HEK293 (cell line): ENCODE measurements around the gene ADAMTSL4.

Experiments
- EGR2 ChIP-seq: fragments of 450-650 bp; formaldehyde crosslinking; IDR thresholded peaks from 2 replicates; pipeline ENCODE4 v1.5.1; 2016; ENCODE audit warnings: low read depth, missing biosample characterization, missing genetic modification characterization
- HOXD13 ChIP-seq: sonication (generic); formaldehyde crosslinking; IDR thresholded peaks from 2 replicates; pipeline ENCODE4 v1.8.0; 2022; ENCODE audit warnings: missing genetic modification reagents, borderline replicate concordance
- KLF7 ChIP-seq: fragments of 450-650 bp; formaldehyde crosslinking; IDR thresholded peaks from 2 replicates; pipeline ENCODE4 v1.5.1; 2016; ENCODE audit warnings: missing biosample characterization, missing genetic modification characterization, borderline replicate concordance
- KLF8 ChIP-seq: fragments of 450-650 bp; formaldehyde crosslinking; IDR thresholded peaks from 2 replicates; pipeline ENCODE4 v1.5.1; 2016; ENCODE audit warnings: missing biosample characterization, missing genetic modification characterization
- SETDB1 ChIP-seq: IDR thresholded peaks from one replicate; pipeline ENCODE4 v1.6.1; 2017; ENCODE audit warnings: mild to moderate bottlenecking, low read length, moderate library complexity, mixed read lengths; ENCODE audit not compliant: insufficient read length
- ZFHX2 ChIP-seq: fragments of 450-650 bp; formaldehyde crosslinking; conservative IDR thresholded peaks from 2 replicates; pipeline ENCODE4 v1.5.1; 2016; ENCODE audit warnings: missing biosample characterization, missing genetic modification characterization
- ZNF202 ChIP-seq: fragments of 450-650 bp; formaldehyde crosslinking; IDR thresholded peaks from 2 replicates; pipeline ENCODE4 v1.5.1; 2016; ENCODE audit warnings: missing biosample characterization, missing genetic modification characterization, borderline replicate concordance
- ZNF211 ChIP-seq: fragments of 450-650 bp; formaldehyde crosslinking; IDR thresholded peaks from 2 replicates; pipeline ENCODE4 v1.5.1; 2016; ENCODE audit warnings: low read depth, missing biosample characterization, missing genetic modification characterization
- ZNF510 ChIP-seq: fragments of 450-650 bp; formaldehyde crosslinking; IDR thresholded peaks from 2 replicates; pipeline ENCODE4 v1.5.1; 2018; ENCODE audit warnings: mild to moderate bottlenecking, missing genetic modification characterization, missing biosample characterization; ENCODE audit not compliant: insufficient replicate concordance
- ZNF561 ChIP-seq: fragments of 450-650 bp; IDR thresholded peaks from 2 replicates; pipeline ENCODE4 v1.5.1; 2018; ENCODE audit warnings: missing biosample characterization, missing genetic modification characterization, borderline replicate concordance
- ZNF610 ChIP-seq: fragments of 450-650 bp; formaldehyde crosslinking; IDR thresholded peaks from 2 replicates; pipeline ENCODE4 v1.5.1; 2016; ENCODE audit warnings: missing biosample characterization, missing genetic modification characterization, borderline replicate concordance
- ZNF629 ChIP-seq: fragments of 450-650 bp; formaldehyde crosslinking; IDR thresholded peaks from 2 replicates; pipeline ENCODE4 v1.5.1; 2017; ENCODE audit warnings: missing biosample characterization, missing genetic modification characterization
- ZNF777 ChIP-seq: fragments of 450-650 bp; formaldehyde crosslinking; IDR thresholded peaks from 2 replicates; pipeline ENCODE4 v1.5.1; 2017; ENCODE audit warnings: missing biosample characterization, missing genetic modification characterization, borderline replicate concordance
- TF ChIP-seq, protein P1 (sequence below): fragments of 450-650 bp; formaldehyde crosslinking; IDR thresholded peaks from 2 replicates; pipeline ENCODE4 v1.5.1; 2016; ENCODE audit warnings: missing biosample characterization, missing genetic modification characterization
- TF ChIP-seq, protein P2 (sequence below): fragments of 450-650 bp; formaldehyde crosslinking; IDR thresholded peaks from 2 replicates; pipeline ENCODE4 v1.5.1; 2017; ENCODE audit warnings: missing biosample characterization, missing genetic modification characterization
- TF ChIP-seq, protein P3 (sequence below): fragments of 450-650 bp; formaldehyde crosslinking; IDR thresholded peaks from 2 replicates; pipeline ENCODE4 v1.5.1; 2016; ENCODE audit warnings: missing biosample characterization, missing genetic modification characterization
- TF ChIP-seq, protein P4 (sequence below): fragments of 450-650 bp; formaldehyde crosslinking; IDR thresholded peaks from 2 replicates; pipeline ENCODE4 v1.5.1; 2016; ENCODE audit warnings: missing biosample characterization, missing genetic modification characterization
- TF ChIP-seq, protein P5 (sequence below): fragments of 450-650 bp; formaldehyde crosslinking; IDR thresholded peaks from 2 replicates; pipeline ENCODE4 v1.5.1; 2016; ENCODE audit warnings: missing biosample characterization, missing genetic modification characterization
- TF ChIP-seq, protein P6 (sequence below): fragments of 450-650 bp; formaldehyde crosslinking; IDR thresholded peaks from 2 replicates; pipeline ENCODE4 v1.5.1; 2016; ENCODE audit warnings: missing biosample characterization, missing genetic modification characterization
- TF ChIP-seq, protein P7 (sequence below): fragments of 450-650 bp; formaldehyde crosslinking; IDR thresholded peaks from 2 replicates; pipeline ENCODE4 v1.5.1; 2016; ENCODE audit warnings: missing biosample characterization, missing genetic modification characterization
- TF ChIP-seq, protein P8 (sequence below): fragments of 450-650 bp; formaldehyde crosslinking; IDR thresholded peaks from 2 replicates; pipeline ENCODE4 v1.5.1; 2016; ENCODE audit warnings: missing biosample characterization, missing genetic modification characterization

Gene ADAMTSL4

DNA sequence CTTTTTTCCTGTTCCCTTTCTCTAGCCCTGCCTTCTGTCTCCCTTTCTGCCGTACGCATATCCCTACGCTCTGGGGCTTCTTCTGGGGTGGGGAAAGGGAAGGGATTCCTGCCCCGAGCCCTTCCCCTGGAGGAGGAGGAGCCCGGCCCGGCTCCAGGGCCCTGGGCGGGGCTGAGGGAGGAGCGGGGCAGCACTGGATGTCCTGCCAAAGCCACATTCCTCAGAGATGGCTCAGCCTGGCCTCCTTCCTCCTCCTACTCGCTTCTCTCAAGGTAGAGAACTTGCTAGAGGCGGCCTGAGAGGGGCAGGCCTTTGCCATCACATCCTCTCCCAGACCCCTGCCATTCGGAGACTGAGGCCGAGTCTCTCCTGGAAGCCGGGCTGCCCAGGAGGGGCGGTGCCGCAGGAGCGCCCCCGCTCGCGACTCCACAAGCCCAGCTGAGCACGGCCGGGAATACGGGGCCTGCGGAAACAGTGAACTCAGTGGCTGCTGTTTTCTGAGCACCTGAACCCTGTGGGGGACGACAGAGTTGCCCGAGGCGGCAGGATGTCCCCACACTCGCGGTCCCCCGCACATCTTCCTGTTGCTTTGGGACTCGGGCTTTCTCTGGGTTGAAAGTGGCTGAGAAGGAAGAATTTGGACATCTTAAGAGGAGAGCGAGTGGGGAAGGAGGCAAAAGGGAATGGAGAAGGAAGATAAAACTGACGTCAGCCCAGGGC, 12.2 kb downstream of the ADAMTSL4 start (continued):
- TF ChIP-seq, protein P1, sequence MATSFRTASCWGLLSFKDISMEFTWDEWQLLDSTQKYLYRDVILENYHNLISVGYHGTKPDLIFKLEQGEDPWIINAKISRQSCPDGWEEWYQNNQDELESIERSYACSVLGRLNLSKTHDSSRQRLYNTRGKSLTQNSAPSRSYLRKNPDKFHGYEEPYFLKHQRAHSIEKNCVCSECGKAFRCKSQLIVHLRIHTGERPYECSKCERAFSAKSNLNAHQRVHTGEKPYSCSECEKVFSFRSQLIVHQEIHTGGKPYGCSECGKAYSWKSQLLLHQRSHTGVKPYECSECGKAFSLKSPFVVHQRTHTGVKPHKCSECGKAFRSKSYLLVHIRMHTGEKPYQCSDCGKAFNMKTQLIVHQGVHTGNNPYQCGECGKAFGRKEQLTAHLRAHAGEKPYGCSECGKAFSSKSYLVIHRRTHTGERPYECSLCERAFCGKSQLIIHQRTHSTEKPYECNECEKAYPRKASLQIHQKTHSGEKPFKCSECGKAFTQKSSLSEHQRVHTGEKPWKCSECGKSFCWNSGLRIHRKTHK: no peak
- TF ChIP-seq ZNF510: no peak
- TF ChIP-seq, protein P2, sequence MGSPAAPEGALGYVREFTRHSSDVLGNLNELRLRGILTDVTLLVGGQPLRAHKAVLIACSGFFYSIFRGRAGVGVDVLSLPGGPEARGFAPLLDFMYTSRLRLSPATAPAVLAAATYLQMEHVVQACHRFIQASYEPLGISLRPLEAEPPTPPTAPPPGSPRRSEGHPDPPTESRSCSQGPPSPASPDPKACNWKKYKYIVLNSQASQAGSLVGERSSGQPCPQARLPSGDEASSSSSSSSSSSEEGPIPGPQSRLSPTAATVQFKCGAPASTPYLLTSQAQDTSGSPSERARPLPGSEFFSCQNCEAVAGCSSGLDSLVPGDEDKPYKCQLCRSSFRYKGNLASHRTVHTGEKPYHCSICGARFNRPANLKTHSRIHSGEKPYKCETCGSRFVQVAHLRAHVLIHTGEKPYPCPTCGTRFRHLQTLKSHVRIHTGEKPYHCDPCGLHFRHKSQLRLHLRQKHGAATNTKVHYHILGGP (tag by site-specific recombination): no peak
- no peak for TF ChIP-seq ZNF777 (tag by site-specific recombination)
- peak; percentile 40 for TF ChIP-seq EGR2 (tag by site-specific recombination)
- peak; percentile 45; the same call in 1 of the 2 replicates for TF ChIP-seq ZFHX2 (tag by site-specific recombination)
- TF ChIP-seq ZNF202 (tag by site-specific recombination): no peak
- TF ChIP-seq, protein P3, sequence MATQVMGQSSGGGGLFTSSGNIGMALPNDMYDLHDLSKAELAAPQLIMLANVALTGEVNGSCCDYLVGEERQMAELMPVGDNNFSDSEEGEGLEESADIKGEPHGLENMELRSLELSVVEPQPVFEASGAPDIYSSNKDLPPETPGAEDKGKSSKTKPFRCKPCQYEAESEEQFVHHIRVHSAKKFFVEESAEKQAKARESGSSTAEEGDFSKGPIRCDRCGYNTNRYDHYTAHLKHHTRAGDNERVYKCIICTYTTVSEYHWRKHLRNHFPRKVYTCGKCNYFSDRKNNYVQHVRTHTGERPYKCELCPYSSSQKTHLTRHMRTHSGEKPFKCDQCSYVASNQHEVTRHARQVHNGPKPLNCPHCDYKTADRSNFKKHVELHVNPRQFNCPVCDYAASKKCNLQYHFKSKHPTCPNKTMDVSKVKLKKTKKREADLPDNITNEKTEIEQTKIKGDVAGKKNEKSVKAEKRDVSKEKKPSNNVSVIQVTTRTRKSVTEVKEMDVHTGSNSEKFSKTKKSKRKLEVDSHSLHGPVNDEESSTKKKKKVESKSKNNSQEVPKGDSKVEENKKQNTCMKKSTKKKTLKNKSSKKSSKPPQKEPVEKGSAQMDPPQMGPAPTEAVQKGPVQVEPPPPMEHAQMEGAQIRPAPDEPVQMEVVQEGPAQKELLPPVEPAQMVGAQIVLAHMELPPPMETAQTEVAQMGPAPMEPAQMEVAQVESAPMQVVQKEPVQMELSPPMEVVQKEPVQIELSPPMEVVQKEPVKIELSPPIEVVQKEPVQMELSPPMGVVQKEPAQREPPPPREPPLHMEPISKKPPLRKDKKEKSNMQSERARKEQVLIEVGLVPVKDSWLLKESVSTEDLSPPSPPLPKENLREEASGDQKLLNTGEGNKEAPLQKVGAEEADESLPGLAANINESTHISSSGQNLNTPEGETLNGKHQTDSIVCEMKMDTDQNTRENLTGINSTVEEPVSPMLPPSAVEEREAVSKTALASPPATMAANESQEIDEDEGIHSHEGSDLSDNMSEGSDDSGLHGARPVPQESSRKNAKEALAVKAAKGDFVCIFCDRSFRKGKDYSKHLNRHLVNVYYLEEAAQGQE: 0 out of 2 replicates have a peak, but pooled peaks have one; percentile 14
- TF ChIP-seq, protein P4, sequence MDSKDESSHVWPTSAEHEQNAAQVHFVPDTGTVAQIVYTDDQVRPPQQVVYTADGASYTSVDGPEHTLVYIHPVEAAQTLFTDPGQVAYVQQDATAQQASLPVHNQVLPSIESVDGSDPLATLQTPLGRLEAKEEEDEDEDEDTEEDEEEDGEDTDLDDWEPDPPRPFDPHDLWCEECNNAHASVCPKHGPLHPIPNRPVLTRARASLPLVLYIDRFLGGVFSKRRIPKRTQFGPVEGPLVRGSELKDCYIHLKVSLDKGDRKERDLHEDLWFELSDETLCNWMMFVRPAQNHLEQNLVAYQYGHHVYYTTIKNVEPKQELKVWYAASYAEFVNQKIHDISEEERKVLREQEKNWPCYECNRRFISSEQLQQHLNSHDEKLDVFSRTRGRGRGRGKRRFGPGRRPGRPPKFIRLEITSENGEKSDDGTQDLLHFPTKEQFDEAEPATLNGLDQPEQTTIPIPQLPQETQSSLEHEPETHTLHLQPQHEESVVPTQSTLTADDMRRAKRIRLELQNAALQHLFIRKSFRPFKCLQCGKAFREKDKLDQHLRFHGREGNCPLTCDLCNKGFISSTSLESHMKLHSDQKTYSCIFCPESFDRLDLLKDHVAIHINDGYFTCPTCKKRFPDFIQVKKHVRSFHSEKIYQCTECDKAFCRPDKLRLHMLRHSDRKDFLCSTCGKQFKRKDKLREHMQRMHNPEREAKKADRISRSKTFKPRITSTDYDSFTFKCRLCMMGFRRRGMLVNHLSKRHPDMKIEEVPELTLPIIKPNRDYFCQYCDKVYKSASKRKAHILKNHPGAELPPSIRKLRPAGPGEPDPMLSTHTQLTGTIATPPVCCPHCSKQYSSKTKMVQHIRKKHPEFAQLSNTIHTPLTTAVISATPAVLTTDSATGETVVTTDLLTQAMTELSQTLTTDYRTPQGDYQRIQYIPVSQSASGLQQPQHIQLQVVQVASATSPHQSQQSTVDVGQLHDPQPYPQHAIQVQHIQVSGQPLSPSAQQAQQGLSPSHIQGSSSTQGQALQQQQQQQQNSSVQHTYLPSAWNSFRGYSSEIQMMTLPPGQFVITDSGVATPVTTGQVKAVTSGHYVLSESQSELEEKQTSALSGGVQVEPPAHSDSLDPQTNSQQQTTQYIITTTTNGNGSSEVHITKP (tag by site-specific recombination): peak; percentile 67
- TF ChIP-seq, protein P5, sequence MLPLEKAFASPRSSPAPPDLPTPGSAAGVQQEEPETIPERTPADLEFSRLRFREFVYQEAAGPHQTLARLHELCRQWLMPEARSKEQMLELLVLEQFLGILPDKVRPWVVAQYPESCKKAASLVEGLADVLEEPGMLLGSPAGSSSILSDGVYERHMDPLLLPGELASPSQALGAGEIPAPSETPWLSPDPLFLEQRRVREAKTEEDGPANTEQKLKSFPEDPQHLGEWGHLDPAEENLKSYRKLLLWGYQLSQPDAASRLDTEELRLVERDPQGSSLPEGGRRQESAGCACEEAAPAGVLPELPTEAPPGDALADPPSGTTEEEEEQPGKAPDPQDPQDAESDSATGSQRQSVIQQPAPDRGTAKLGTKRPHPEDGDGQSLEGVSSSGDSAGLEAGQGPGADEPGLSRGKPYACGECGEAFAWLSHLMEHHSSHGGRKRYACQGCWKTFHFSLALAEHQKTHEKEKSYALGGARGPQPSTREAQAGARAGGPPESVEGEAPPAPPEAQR (tag by site-specific recombination): no peak
- no peak for TF ChIP-seq SETDB1
- TF ChIP-seq, protein P6, sequence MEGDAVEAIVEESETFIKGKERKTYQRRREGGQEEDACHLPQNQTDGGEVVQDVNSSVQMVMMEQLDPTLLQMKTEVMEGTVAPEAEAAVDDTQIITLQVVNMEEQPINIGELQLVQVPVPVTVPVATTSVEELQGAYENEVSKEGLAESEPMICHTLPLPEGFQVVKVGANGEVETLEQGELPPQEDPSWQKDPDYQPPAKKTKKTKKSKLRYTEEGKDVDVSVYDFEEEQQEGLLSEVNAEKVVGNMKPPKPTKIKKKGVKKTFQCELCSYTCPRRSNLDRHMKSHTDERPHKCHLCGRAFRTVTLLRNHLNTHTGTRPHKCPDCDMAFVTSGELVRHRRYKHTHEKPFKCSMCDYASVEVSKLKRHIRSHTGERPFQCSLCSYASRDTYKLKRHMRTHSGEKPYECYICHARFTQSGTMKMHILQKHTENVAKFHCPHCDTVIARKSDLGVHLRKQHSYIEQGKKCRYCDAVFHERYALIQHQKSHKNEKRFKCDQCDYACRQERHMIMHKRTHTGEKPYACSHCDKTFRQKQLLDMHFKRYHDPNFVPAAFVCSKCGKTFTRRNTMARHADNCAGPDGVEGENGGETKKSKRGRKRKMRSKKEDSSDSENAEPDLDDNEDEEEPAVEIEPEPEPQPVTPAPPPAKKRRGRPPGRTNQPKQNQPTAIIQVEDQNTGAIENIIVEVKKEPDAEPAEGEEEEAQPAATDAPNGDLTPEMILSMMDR (tag by site-specific recombination): peak; percentile 57
- TF ChIP-seq, protein P7, sequence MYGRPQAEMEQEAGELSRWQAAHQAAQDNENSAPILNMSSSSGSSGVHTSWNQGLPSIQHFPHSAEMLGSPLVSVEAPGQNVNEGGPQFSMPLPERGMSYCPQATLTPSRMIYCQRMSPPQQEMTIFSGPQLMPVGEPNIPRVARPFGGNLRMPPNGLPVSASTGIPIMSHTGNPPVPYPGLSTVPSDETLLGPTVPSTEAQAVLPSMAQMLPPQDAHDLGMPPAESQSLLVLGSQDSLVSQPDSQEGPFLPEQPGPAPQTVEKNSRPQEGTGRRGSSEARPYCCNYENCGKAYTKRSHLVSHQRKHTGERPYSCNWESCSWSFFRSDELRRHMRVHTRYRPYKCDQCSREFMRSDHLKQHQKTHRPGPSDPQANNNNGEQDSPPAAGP (tag by site-specific recombination): no peak
- TF ChIP-seq ZNF211 (tag by site-specific recombination): no peak
- no peak; the same call in 1 of the 2 replicates for TF ChIP-seq KLF7 (tag by site-specific recombination)
- TF ChIP-seq, protein P8, sequence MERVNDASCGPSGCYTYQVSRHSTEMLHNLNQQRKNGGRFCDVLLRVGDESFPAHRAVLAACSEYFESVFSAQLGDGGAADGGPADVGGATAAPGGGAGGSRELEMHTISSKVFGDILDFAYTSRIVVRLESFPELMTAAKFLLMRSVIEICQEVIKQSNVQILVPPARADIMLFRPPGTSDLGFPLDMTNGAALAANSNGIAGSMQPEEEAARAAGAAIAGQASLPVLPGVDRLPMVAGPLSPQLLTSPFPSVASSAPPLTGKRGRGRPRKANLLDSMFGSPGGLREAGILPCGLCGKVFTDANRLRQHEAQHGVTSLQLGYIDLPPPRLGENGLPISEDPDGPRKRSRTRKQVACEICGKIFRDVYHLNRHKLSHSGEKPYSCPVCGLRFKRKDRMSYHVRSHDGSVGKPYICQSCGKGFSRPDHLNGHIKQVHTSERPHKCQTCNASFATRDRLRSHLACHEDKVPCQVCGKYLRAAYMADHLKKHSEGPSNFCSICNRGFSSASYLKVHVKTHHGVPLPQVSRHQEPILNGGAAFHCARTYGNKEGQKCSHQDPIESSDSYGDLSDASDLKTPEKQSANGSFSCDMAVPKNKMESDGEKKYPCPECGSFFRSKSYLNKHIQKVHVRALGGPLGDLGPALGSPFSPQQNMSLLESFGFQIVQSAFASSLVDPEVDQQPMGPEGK (tag by site-specific recombination): no peak
- TF ChIP-seq ZNF561 (tag by site-specific recombination): peak; percentile 69; the same call in 1 of the 2 replicates
- TF ChIP-seq KLF8 (tag by site-specific recombination): peak; percentile 97
- TF ChIP-seq ZNF629 (tag by site-specific recombination): peak; percentile 77; the same call in 1 of the 2 replicates
- TF ChIP-seq HOXD13 (CRISPR knock-in tag): no peak
- no peak for TF ChIP-seq ZNF610
